ENCODE results near the gene NAA80. TPM values are rescaled to one million over a fixed set of nuclear protein-coding genes. Genes with fewer than 3 reads are reported as not detected.
A peak's percentile ranks its signal among the peaks of the same experiment; 100 is the strongest.

Gene NAA80
- total RNA-seq, 2 experiments from 2014 or later = 18.8 to 19.6 TPM

- Mint-ChIP-seq H3K27ac (peak overlapping the region; percentile 92), H3K4me3 (peak overlapping the region; percentile 97), H3K4me1 (ENCODE audit: low read depth) (peaks cover 36% of the 10 kb centered on the region), H3K36me3 (peaks cover 36% of the 10 kb centered on the region), H3K9me3 (no peaks in the 10 kb centered on the region), H3K27me3 (no peaks in the 10 kb centered on the region)
- intact Hi-C loops (cut with micrococcal nuclease) = loop anchor here (5.0 kb wide), 1 partner anchor 262 kb away; no protein-coding TSS in a partner anchor
- POLR2A ChIA-PET = interaction anchor here (0.7 to 6.5 kb wide), 7 partner anchors 9 to 1717 kb away, joined by 3 to 93 read pairs (median 7); partner anchors contain the start of genes CYB561D2, DUSP7, HYAL3 and NAA80
- DNase-seq = no peak
- CTCF ChIA-PET = interaction anchor here (0.9 to 1.7 kb wide), 4 partner anchors 9 to 14 kb away, joined by 3 to 7 read pairs (median 4); partner anchors contain the start of genes CYB561D2 and NPRL2
Measured at GRCh38 chr3:50340147-50340447, 40.9 kb upstream of the NAA80 start.

GRCh38 chr3:50339485-50340146, 40.4 kb upstream of the NAA80 start:
- ChIA-PET CTCF (interaction anchor here (1.7 to 4.2 kb wide), 3 partner anchors 9 to 14 kb away, joined by 7 to 39 read pairs (median 16); partner anchors contain the start of genes CYB561D2 and NPRL2), POLR2A (interaction anchor here (0.7 to 6.5 kb wide), 8 partner anchors 9 to 1717 kb away, joined by 3 to 93 read pairs (median 12); partner anchors contain the start of genes CYB561D2, DUSP7, HEMK1 and HYAL3)
- peak overlapping the region; percentile 92 for H3K27ac Mint-ChIP-seq
- DNase-seq = no peak
- H3K4me3 Mint-ChIP-seq = peak overlapping the region; percentile 97
- H3K36me3 Mint-ChIP-seq = peaks cover 36% of the 10 kb centered on the region
- peaks cover 39% of the 10 kb centered on the region for H3K4me1 Mint-ChIP-seq (ENCODE audit: low read depth)
- H3K27me3 Mint-ChIP-seq = no peaks in the 10 kb centered on the region
- no peaks in the 10 kb centered on the region for H3K9me3 Mint-ChIP-seq
- intact Hi-C loops (cut with micrococcal nuclease) = loop anchor here (5.0 kb wide), 1 partner anchor 263 kb away; no protein-coding TSS in a partner anchor

- peak overlapping the region; percentile 92 for H3K27ac Mint-ChIP-seq
- intact Hi-C loops (cut with micrococcal nuclease) = no loop called here
- no peak for DNase-seq
- no peaks in the 10 kb centered on the region for H3K27me3 Mint-ChIP-seq
- POLR2A ChIA-PET = interaction anchor here (0.7 to 6.5 kb wide), 6 partner anchors 10 to 276 kb away, joined by 5 to 93 read pairs (median 16); partner anchors contain the start of genes CYB561D2, HEMK1, IFRD2 and NPRL2
- CTCF ChIA-PET = interaction anchor here (0.6 to 4.2 kb wide), 5 partner anchors 10 to 233 kb away, joined by 3 to 39 read pairs (median 6); partner anchors contain the start of genes CYB561D2 and NPRL2
- peak overlapping the region; percentile 97 for H3K4me3 Mint-ChIP-seq
- H3K36me3 Mint-ChIP-seq = peaks cover 43% of the 10 kb centered on the region
- H3K9me3 Mint-ChIP-seq = no peaks in the 10 kb centered on the region
- peaks cover 45% of the 10 kb centered on the region for H3K4me1 Mint-ChIP-seq (ENCODE audit: low read depth)
Measured at GRCh38 chr3:50338965-50339364, 39.8 kb upstream of the NAA80 start.

- peaks cover 46% of the 10 kb centered on the region for H3K36me3 Mint-ChIP-seq
- ChIA-PET POLR2A (interaction anchor here (0.6 to 6.5 kb wide), 25 partner anchors 9 to 614 kb away, joined by 3 to 93 read pairs (median 4); partner anchors contain the start of genes CYB561D2, GMPPB, GNAI2 and HEMK1), CTCF (interaction anchor here (0.6 to 4.2 kb wide), 10 partner anchors 9 to 247 kb away, joined by 3 to 39 read pairs (median 10); partner anchors contain the start of genes CYB561D2, HYAL2, HYAL3 and NAA80)
- H3K4me1 Mint-ChIP-seq (ENCODE audit: low read depth) = peaks cover 57% of the 10 kb centered on the region
- intact Hi-C loops (cut with micrococcal nuclease) = loop anchor here (1.0 to 2.0 kb wide), 6 partner anchors 9 to 103 kb away; partner anchors contain the start of genes CYB561D2, HYAL3, NAA80 and NPRL2
- no peaks in the 10 kb centered on the region for H3K27me3 Mint-ChIP-seq
- no peaks in the 10 kb centered on the region for H3K9me3 Mint-ChIP-seq
- H3K27ac Mint-ChIP-seq = peak overlapping the region; percentile 92
- peak overlapping the region; percentile 97 for H3K4me3 Mint-ChIP-seq
- peak; percentile 99 for DNase-seq
Measured at GRCh38 chr3:50337175-50337861, 38.1 kb upstream of the NAA80 start.

GRCh38 chr3:50336452-50337174, 37.4 kb upstream of the NAA80 start:
- H3K4me1 Mint-ChIP-seq (ENCODE audit: low read depth) = peaks cover 57% of the 10 kb centered on the region
- H3K4me3 Mint-ChIP-seq = peak overlapping the region; percentile 97
- ChIA-PET POLR2A (interaction anchor here (0.6 to 6.5 kb wide), 22 partner anchors 9 to 613 kb away, joined by 3 to 93 read pairs (median 4); partner anchors contain the start of genes CYB561D2, GMPPB, GNAI2 and HEMK1), CTCF (interaction anchor here (0.6 to 4.2 kb wide), 11 partner anchors 8 to 273 kb away, joined by 3 to 39 read pairs (median 12); partner anchors contain the start of genes CYB561D2, HYAL2, HYAL3 and NAA80)
- peak overlapping the region; percentile 92 for H3K27ac Mint-ChIP-seq
- DNase-seq = peak; percentile 75
- no peaks in the 10 kb centered on the region for H3K27me3 Mint-ChIP-seq
- no peaks in the 10 kb centered on the region for H3K9me3 Mint-ChIP-seq
- intact Hi-C loops (cut with micrococcal nuclease) = loop anchor here (1.0 to 2.0 kb wide), 6 partner anchors 8 to 102 kb away; partner anchors contain the start of genes CYB561D2, HYAL3, NAA80 and NPRL2
- H3K36me3 Mint-ChIP-seq = peaks cover 51% of the 10 kb centered on the region

- intact Hi-C loops (cut with micrococcal nuclease) = no loop called here
- Mint-ChIP-seq H3K4me1 (ENCODE audit: low read depth) (peaks cover 45% of the 10 kb centered on the region), H3K4me3 (peak overlapping the region; percentile 52), H3K27me3 (no peaks in the 10 kb centered on the region), H3K36me3 (peaks cover 54% of the 10 kb centered on the region), H3K27ac (peak overlapping the region; percentile 81), H3K9me3 (no peaks in the 10 kb centered on the region)
- DNase-seq = no peak
- CTCF ChIA-PET = interaction anchor here (0.9 to 2.4 kb wide), 3 partner anchors 10 to 15 kb away, joined by 3 to 16 read pairs (median 4); no protein-coding TSS in a partner anchor
- POLR2A ChIA-PET = interaction anchor here (0.5 to 1.2 kb wide), 2 partner anchors 10 to 1884 kb away, joined by 3 read pairs; no protein-coding TSS in a partner anchor
Measured at GRCh38 chr3:50334339-50335075, 35.3 kb upstream of the NAA80 start.

- CTCF ChIA-PET = interaction anchor here (0.7 to 2.4 kb wide), 4 partner anchors 10 to 19 kb away, joined by 3 to 16 read pairs (median 4); no protein-coding TSS in a partner anchor
- H3K9me3 Mint-ChIP-seq = no peaks in the 10 kb centered on the region
- intact Hi-C loops (cut with micrococcal nuclease) = no loop called here
- H3K4me1 Mint-ChIP-seq (ENCODE audit: low read depth) = peaks cover 40% of the 10 kb centered on the region
- no peak for DNase-seq
- peaks cover 49% of the 10 kb centered on the region for H3K36me3 Mint-ChIP-seq
- H3K27me3 Mint-ChIP-seq = no peaks in the 10 kb centered on the region
- peak overlapping the region; percentile 52 for H3K4me3 Mint-ChIP-seq
- peak overlapping the region; percentile 81 for H3K27ac Mint-ChIP-seq
- POLR2A ChIA-PET = interaction anchor here (1.1 to 1.2 kb wide), 2 partner anchors 10 to 12 kb away, joined by 3 read pairs; no protein-coding TSS in a partner anchor
Measured at GRCh38 chr3:50333744-50334328, 34.6 kb upstream of the NAA80 start.

- H3K4me1 Mint-ChIP-seq (ENCODE audit: low read depth) = peaks cover 50% of the 10 kb centered on the region
- no peak overlapping the region for H3K4me3 Mint-ChIP-seq
- peaks cover 35% of the 10 kb centered on the region for H3K36me3 Mint-ChIP-seq
- no peak overlapping the region for H3K27ac Mint-ChIP-seq
- DNase-seq = no peak
- no peaks in the 10 kb centered on the region for H3K27me3 Mint-ChIP-seq
- intact Hi-C loops (cut with micrococcal nuclease) = no loop called here
- ChIA-PET CTCF (interaction anchor here (0.6 to 1.6 kb wide), 3 partner anchors 10 to 67 kb away, joined by 3 to 6 read pairs (median 4); no protein-coding TSS in a partner anchor), POLR2A (no interaction called here)
- no peaks in the 10 kb centered on the region for H3K9me3 Mint-ChIP-seq
Measured at GRCh38 chr3:50331364-50331907, 32.2 kb upstream of the NAA80 start.

- no peak overlapping the region for H3K4me3 Mint-ChIP-seq
- H3K4me1 Mint-ChIP-seq (ENCODE audit: low read depth) = peaks cover 42% of the 10 kb centered on the region
- peaks cover 29% of the 10 kb centered on the region for H3K36me3 Mint-ChIP-seq
- no peak for DNase-seq
- POLR2A ChIA-PET = interaction anchor here (0.7 kb wide), 1 partner anchor 84 kb away, joined by 3 read pairs; no protein-coding TSS in a partner anchor
- H3K9me3 Mint-ChIP-seq = no peaks in the 10 kb centered on the region
- H3K27ac Mint-ChIP-seq = no peak overlapping the region
- intact Hi-C loops (cut with micrococcal nuclease) = no loop called here
- CTCF ChIA-PET = no interaction called here
- H3K27me3 Mint-ChIP-seq = no peaks in the 10 kb centered on the region
Measured at GRCh38 chr3:50330330-50330729, 31.1 kb upstream of the NAA80 start.
